LNCAP (cell line): ENCODE data around the gene FOXI1.

Experiments used
- TF ChIP-seq, protein P1 (sequence below): fragments of 450-650 bp; IDR thresholded peaks from 2 replicates; pipeline ENCODE4 v1.5.1; 2017; ENCODE audit warnings: mild to moderate bottlenecking

FOXI1 gene

GRCh38 chr5:170105642-170106611, at the start of gene FOXI1:
TSS of gene FOXI1 (plus strand) at chr5:170105897. CDS start at chr5:170105958, 61 bp downstream.
- TF ChIP-seq, protein P1, sequence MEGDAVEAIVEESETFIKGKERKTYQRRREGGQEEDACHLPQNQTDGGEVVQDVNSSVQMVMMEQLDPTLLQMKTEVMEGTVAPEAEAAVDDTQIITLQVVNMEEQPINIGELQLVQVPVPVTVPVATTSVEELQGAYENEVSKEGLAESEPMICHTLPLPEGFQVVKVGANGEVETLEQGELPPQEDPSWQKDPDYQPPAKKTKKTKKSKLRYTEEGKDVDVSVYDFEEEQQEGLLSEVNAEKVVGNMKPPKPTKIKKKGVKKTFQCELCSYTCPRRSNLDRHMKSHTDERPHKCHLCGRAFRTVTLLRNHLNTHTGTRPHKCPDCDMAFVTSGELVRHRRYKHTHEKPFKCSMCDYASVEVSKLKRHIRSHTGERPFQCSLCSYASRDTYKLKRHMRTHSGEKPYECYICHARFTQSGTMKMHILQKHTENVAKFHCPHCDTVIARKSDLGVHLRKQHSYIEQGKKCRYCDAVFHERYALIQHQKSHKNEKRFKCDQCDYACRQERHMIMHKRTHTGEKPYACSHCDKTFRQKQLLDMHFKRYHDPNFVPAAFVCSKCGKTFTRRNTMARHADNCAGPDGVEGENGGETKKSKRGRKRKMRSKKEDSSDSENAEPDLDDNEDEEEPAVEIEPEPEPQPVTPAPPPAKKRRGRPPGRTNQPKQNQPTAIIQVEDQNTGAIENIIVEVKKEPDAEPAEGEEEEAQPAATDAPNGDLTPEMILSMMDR = no peak

DNA sequence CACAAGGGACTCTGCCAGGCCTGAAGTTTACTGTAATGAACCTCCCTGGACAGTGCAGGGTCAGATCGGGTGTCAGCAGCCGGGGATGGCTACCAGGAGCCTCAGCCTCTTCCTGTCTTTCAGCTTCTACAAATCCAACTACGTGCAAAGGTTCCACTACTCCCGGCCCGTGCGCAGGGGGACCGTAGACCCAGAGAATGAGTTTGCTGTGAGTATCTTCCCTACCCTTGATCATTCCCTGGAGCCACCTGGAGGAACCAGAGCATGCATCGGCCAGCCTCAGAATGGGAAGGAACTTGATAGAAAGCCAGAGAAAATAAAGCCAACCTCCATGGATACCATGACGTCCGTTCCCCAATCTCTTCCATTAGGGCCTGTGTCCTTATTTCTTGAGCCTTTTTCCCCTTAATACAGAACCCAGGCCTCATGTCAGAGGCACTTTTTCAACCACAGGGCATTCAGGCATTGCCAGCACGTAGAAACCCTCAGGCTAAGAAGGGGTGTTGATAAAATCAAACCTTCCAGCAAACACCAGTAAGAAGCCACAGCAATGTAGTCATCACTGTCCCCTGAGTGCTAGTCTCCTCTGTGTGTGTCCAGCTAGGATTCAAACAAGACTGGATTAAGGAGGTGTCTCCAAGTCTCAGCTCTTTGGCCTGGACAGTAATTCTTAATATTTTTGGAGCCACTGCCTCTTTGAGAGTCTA, 49.0 kb upstream of the FOXI1 start:
- TF ChIP-seq, protein P1 = no peak

GRCh38 chr5:170057311-170057710, 48.4 kb upstream of the FOXI1 start:
- TF ChIP-seq, protein P1 = no peak

- TF ChIP-seq, protein P1 = no peak
Measured at GRCh38 chr5:170059221-170059620, 46.5 kb upstream of the FOXI1 start.

DNA sequence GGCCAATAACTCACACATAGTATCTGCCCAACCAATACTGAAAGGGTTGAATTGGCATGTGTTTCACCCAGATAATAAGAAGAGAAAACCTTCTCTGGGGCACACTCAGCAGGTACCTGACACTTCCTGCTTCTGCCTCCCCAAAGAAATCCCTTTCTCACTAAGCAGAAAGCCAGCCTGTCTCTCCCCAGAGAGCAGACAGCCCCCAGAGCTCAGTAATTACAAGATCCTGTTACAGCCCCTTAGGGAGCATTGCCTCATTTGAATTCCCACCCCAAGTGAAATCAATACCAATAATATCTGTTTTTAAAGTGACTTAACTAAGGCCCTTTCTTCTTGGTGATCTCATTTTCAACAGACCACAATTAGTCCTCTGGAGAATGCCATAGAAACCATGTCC, 38.5 kb upstream of the FOXI1 start:
- TF ChIP-seq, protein P1 = no peak

GRCh38 chr5:170067574-170068170, 38.0 kb upstream of the FOXI1 start:
- TF ChIP-seq, protein P1 = no peak

DNA sequence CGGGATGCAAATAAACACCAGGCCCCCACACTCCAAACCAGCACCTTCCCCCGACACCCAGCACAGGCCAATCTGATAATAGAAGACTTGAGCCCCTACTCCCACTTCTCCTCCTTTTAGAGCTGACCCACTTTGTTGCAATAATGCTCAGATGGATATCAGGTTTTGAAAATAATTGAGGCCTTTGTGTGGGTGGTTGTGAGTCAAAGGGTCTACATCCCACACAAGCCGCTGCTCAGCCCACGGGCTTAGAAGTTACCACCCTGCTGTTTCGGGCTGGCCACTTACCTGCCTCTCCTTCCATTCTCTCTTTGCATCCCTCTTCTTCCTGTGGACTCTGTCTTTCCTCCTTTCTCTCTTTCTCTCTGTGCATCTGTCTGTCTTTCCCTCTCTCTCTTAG, 36.2 kb upstream of the FOXI1 start:
- TF ChIP-seq, protein P1 = no peak
